SH-SY5Y (cell line): ENCODE measurements around the gene DTHD1.

ENCODE experiments used
- GATA2 ChIP-seq: IDR thresholded peaks from 2 replicates; pipeline ENCODE4 v1.6.1; 2011; ENCODE audit warnings: mild to moderate bottlenecking, low read depth, low read length
- GATA3 ChIP-seq: IDR thresholded peaks from 2 replicates; pipeline ENCODE4 v1.6.1; 2011; ENCODE audit warnings: low read depth, mild to moderate bottlenecking, low read length, moderate library complexity

Gene DTHD1

DNA sequence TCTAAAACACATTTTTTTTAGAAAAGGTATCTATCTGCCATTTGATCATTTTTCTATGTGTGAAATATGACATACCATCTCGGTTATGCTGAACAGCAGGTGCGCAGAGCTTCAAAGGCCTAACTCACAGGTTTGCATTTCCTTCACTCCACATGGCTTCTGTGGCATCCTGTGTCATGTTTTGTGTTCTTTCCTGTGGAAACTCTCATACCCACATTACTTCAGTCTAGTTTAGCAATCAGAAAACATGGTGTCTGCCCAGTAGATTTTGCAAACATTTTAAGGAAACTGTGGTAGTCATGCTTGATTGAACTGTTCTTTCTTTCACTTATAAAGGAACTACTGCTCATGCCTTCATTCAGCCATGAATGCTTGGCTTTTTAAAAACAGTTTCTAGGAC lies 25.8 kb upstream of the DTHD1 start:
- TF ChIP-seq GATA3, result no peak
- no peak for TF ChIP-seq GATA2

DNA sequence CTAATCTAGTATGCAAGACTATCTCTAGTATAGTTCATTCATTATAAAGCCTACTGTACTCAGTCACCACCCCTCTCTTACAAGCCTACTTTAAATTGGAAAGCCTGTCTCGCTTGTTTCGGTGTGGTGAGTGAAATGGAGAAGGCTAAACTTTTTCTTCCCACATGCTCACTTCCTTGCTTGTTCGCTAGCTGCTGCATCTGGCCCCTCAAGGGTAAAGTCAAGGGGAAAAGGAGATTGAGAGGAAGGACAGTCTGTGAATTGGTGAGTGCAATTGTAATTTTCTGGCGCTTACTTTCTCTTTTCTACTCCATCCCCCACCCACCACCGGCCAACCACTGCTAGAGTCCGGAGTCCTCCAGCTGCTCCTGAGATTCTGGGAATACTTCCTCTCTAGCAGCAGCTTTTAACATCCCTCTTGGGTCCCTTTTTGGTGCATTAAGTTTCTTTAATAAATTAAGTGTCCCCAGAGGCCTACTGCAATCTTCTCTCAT lies 25.0 kb upstream of the DTHD1 start:
- TF ChIP-seq GATA3 (no peak), GATA2 (no peak)

DNA sequence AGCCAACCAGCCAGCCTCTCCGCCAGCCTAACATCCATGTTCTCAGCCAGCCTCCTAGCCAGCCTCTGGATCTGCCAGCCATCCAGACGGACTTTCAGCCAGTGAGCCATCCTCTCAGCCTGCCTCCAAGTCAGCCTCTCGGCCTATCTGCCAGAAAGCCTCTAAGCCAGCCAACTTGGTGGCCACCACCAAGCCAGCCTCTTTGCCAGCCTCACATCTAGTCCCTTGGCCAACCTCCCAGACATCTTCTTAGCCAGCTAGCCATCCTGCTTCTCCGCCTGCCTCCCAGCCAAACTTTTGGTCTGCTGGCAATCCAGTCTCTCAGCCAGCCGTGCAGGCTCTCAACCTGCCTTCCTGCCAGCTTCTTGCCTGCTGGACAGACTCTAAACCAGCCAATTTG lies 20.7 kb upstream of the DTHD1 start:
- no peak for TF ChIP-seq GATA2
- no peak for TF ChIP-seq GATA3

- TF ChIP-seq GATA2 (no peak), GATA3 (no peak)
Measured at GRCh38 chr4:36264207-36264826, 17.1 kb upstream of the DTHD1 start.

DNA sequence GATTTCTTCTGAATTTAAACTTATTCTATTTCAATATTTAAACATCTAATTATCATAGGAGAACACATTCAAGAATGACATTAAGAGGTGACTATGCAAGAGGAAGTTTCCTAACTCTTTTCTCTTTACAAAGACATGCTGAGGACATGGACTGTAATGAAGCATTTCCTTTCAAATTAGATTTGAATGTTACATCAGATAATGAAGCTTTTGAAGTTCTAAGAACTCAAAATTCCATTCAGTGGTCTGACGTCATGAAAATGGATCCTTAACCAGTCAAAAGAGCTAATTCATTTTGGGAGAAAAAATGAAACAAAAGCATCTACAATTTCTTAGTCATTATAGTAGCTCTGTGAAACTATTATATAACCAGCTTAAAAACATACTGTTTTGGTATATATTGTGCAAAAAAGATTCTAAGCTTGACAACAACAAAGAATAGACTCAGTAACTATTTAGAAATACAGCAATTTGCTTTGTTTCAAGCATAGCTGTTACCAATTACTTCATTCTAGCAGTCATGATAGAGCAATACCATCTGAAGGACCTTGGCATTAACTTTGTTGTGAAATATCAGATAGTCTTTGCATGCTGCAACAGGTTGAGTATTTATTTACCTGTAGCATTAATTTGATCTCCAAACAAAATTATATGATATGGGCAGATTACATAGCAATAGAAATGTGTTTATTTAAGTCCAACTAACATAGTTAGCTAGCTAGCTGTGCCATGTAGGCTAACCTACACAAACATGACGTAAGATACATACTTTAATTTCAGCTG lies 13.7 kb upstream of the DTHD1 start:
- no peak for TF ChIP-seq GATA3
- TF ChIP-seq GATA2, result no peak

DNA sequence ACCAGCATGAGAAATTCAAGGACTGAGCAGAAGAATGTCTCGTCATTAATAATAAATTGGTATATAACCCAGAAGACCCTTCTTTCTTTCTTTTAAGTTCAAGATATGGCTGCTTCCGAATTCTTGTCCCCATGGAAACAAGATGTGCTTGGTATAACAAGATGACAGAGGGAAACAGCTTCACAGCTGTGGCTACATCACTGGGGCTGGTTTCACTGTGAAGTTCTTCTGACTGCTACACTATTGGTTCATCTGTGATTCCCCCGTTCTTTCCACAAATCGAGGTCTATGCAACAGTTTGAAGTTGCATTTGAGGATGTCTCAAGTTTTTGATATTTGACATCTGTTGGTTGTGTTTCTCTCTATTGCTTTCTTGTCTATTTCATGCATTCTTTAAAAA lies 12.3 kb upstream of the DTHD1 start:
- no peak for TF ChIP-seq GATA3
- TF ChIP-seq GATA2, result no peak

DNA sequence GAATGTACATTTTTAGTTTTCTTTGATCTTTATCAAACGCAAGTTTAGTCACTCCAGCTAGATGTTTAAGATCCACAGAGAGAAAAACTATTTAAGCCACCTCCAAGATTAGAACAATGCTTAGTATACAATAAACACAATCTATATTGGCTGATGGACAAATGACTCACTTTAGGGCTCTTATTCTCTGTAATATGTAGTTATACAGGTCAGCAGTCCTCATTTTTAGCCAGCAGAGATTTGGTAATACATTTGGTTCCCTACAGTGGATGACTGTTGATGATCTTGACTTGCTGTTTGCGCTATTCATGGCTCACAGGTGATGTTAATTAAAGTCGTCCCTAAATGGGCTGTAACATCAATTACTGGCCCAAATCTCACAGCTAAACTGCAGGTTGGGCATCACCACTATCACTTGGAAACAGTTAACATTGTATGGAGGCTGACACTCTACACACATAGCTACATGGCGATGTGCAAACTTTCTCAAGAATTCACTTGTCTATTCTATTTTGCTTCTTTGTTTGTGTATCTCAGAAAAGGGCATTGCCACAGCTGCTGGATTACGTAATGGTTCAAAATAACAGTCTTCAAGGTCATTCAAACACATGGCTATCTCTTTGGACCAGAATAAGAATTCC lies 11.8 kb upstream of the DTHD1 start:
- TF ChIP-seq GATA2 (no peak), GATA3 (no peak)

GRCh38 chr4:36273276-36273675 lies 8.1 kb upstream of the DTHD1 start:
- TF ChIP-seq GATA3 (no peak), GATA2 (no peak)

DNA sequence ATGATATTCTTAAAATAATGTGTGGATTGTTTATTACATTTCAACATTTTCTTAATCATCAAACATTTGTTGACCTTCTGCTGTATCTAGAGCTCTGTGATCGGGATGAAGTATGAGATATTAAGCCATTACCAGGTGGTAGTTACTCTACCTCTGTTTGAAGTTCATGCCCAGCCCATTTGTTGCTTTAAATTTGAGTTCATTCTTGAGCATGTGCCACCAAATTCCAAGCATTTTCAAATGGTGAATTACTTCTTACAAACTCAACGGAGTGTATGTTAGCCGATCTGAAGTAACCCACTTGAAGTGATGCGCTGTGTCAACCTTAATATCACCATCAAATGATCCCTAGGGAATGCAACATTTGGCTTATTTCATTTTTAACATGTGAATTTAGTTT lies 7.3 kb upstream of the DTHD1 start:
- TF ChIP-seq GATA3 (no peak), GATA2 (no peak)

- TF ChIP-seq GATA2 (no peak), GATA3 (no peak)
Measured at GRCh38 chr4:36277533-36277932, 3.9 kb upstream of the DTHD1 start.

DNA sequence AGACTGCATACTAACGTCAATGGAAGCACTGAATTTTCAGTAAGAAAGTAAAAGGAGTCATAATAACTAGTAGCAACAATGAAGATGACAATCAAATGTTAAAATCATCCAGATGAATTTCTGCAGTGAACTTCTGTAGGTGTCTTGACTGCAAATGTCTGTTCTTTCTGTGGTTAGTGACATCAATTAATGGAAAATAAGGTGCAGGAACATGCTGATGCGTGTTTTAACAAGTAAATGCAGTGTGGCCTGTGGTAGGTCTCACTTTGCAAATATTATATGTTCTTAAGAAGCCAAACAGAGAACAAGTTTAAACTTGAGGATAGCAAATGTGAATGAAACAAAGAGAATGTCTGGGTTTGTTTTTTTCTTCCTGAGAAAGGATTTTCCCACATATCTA lies 2.6 kb upstream of the DTHD1 start:
- TF ChIP-seq GATA3 (no peak), GATA2 (no peak)

GRCh38 chr4:36280555-36280954 lies 861 bp upstream of the DTHD1 start:
- TF ChIP-seq GATA2, result no peak
- TF ChIP-seq GATA3, result no peak

DNA sequence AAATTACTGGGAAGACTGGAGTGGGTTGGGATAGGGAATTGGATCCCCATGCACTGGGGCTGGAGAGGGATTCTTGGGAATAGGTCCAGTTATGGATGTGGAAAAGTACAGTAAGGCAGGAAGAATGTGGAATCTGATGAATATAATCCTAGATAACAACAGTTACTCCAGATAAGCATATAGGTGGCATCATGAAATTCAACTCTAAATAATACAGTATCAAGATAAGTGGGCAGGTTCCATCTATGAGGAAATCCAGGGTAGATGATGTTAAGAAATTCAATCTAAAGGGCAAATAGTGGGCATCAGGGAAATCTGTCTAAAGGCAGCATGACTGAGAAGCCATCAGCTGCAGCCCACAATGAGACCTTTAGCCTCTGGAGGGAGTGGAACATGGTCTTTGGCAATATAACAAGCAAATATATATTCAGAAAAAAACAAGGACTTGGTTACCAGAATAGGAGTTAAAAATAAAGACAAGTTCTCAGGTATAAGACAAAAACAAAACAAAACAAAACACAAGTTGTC lies 1.2 kb downstream of the DTHD1 start:
- TF ChIP-seq GATA3 (no peak), GATA2 (no peak)

DNA sequence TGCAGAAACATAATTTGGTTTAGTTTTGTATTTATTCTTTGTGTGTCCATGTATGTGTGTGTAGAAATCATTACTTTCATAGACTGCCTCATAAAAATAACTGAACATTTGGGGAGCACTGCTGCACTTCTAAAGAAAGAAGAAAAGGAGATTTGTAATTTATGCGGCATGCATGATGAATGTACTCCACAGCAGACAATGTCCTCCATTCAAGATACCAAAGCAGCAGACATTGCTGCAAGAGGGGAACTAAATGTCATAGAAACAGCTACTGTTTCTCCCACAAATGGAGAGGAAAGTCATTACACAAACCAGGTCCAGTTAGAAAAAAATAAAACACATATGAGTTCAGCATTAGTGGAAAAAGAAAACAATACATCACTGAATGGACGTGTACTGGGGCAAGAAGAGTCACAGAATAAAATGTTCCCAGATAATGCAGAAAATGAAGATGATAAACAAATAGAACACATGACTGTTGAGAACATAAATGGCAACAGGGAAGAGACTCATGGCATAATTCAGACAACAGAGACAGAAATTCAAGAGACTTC lies 2.6 kb downstream of the DTHD1 start:
- no peak for TF ChIP-seq GATA2
- no peak for TF ChIP-seq GATA3

GRCh38 chr4:36285784-36286480 lies 4.5 kb downstream of the DTHD1 start:
- TF ChIP-seq GATA2 (no peak), GATA3 (no peak)
